ENCODE measurements around the gene MASP2. TPM values are rescaled to one million over a fixed set of nuclear protein-coding genes. Genes with fewer than 3 reads are reported as not detected.

Gene MASP2
- total and polyA plus RNA-seq, 2 of the 8 experiments (the other 6 are each of a cell fraction or from before 2014, with no cell fraction given): 0.54 to 1.2 TPM

DNA sequence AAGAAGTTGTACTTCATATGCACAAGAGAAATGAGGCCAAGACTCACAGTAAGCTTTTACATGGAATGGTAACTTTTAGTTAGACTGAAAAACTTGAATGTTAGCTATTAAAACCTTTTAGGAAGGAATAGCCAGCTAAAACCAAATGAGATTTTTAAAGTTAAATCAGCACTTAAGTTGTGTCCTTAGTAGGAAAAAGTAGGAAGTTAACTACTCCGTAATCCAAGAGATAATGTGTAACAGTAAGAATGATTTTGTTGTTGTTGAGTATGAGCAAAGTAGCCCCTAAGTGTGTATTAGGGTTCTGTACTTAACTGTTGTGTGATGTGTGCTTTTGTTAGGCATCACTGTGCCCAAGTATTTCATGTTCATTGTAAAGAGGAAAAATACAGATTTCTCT is 21.4 kb downstream of the MASP2 start:
- H2AFZ ChIP-seq (ENCODE audit: low read length): no peak overlapping the region

More for the DNA sequence above, 21.4 kb downstream of the MASP2 start:
- no peak for DNase-seq (ENCODE audit: low read depth in 1 of 2, low spot score in 2 of 2)
- ChIA-PET POLR2A (ENCODE audit: partially characterized antibody) (interaction anchor here (0.6 to 2.8 kb wide), 3 partner anchors 11 to 137 kb away, joined by 3 to 18 read pairs (median 9); partner anchors contain the start of gene TARDBP), CTCF (ENCODE audit: partially characterized antibody) (no interaction called here)
- H4K5ac ChIP-seq (ENCODE audit: insufficient read length, low read depth, low read length): no peak overlapping the region
- H3K18ac ChIP-seq (ENCODE audit: extremely low read depth, low read length): no peak overlapping the region
- H4K20me1 ChIP-seq (replicated peaks in 1 of 2; ENCODE audit: control insufficient read depth in 1 of 2, insufficient read depth in 2 of 2, low read length in 2 of 2): peaks cover 3 to 10% of the 10 kb centered on the region in 2 experiments
- H2BK20ac ChIP-seq (ENCODE audit: low read length): no peak overlapping the region
- H4K91ac ChIP-seq (replicated peaks; ENCODE audit: insufficient read length, low read length): no peak overlapping the region
- no peak overlapping the region for H2BK15ac ChIP-seq (ENCODE audit: low read length)
- H3K79me2 ChIP-seq (ENCODE audit: control insufficient read depth in 1 of 2, insufficient read depth in 2 of 2, low read length in 2 of 2): no peaks in the 10 kb centered on the region
- no peak for TF ChIP-seq JUN (IDR thresholded peaks at IDR 0.05; ENCODE audit: low read depth, low read length)
- H3K56ac ChIP-seq (replicated peaks; ENCODE audit: insufficient read length, low read depth, low read length): no peak overlapping the region
- H3K27ac ChIP-seq (ENCODE audit: low read depth, low read length): no peak overlapping the region
- H3K4ac ChIP-seq (replicated peaks; ENCODE audit: insufficient read length, low read depth, low read length): no peak overlapping the region
- no peaks in the 10 kb centered on the region; the same call in 1 of the 2 replicates for H3K79me1 ChIP-seq (ENCODE audit: low read depth, low read length)
- no peak overlapping the region for H3K4me2 ChIP-seq (ENCODE audit: insufficient read depth in 1 of 2, low read depth in 2 of 2, low read length in 2 of 2)
- H3K14ac ChIP-seq (ENCODE audit: insufficient read length): no peak overlapping the region
- FAIRE-seq: no peak
- no peaks in the 10 kb centered on the region; a peak in 1 of 4 replicates for H3K9me3 ChIP-seq (ENCODE audit: insufficient read depth in 2 of 2, low read depth in 1 of 2, low read length in 1 of 2)
- WGBS, 2 experiments (ENCODE audit: extremely low coverage in 1 of 2, insufficient coverage in 1 of 2, insufficient read length in 1 of 2, insufficient replicate concordance in 2 of 2, low coverage in 1 of 2, low lambda C conversion rate in 2 of 2, missing lambda C conversion rate in 1 of 2): 95% methylated on average over 1 of the region's 1 CpG; no CpG with 5 or more reads in 1 of the 2 experiments
- no peaks in the 10 kb centered on the region for H3K27me3 ChIP-seq (replicated peaks in 1 of 4; ENCODE audit: control insufficient read depth in 3 of 4, extremely low read depth in 1 of 4, insufficient read depth in 3 of 4, low read length in 3 of 4)
- no peak overlapping the region for H2BK5ac ChIP-seq (ENCODE audit: low read depth, low read length)
- no peak overlapping the region for H4K8ac ChIP-seq (ENCODE audit: extremely low read depth, insufficient read depth, low read length)
- H2BK12ac ChIP-seq (ENCODE audit: low read depth, low read length): no peak overlapping the region
- no peak overlapping the region for H3K23ac ChIP-seq (ENCODE audit: insufficient read length)
- no peak overlapping the region for H2BK120ac ChIP-seq (replicated peaks; ENCODE audit: low read depth, low read length)
- peaks cover 0 to 2% (median 0%) of the 10 kb centered on the region in 4 experiments; a peak in 2 of 7 replicates for H3K4me1 ChIP-seq (replicated peaks in 1 of 4; ENCODE audit: control insufficient read depth in 3 of 4, insufficient read depth in 4 of 4, low read length in 3 of 4)
- peaks cover 17 to 72% (median 42%) of the 10 kb centered on the region in 4 experiments for H3K36me3 ChIP-seq (ENCODE audit: control insufficient read depth in 2 of 4, insufficient read depth in 4 of 4, low read length in 3 of 4)
- H3K23me2 ChIP-seq (ENCODE audit: low read depth, low read length): no peaks in the 10 kb centered on the region
- no peak overlapping the region for H3K9ac ChIP-seq (replicated peaks in 1 of 4; ENCODE audit: extremely low read depth in 1 of 4, low read depth in 3 of 4, low read length in 3 of 4)
- H3K4me3 ChIP-seq (ENCODE audit: extremely low read depth in 1 of 4, insufficient read depth in 2 of 4, low read depth in 3 of 4, low read length in 4 of 4): no peak overlapping the region
- no peak overlapping the region for H2AK5ac ChIP-seq (ENCODE audit: low read depth, low read length)
